Uterine smooth muscle cell (primary cell): ENCODE results near the gene TMEM259. TPM values are rescaled to one million over a fixed set of nuclear protein-coding genes. Genes with fewer than 3 reads are reported as not detected.

ENCODE experiments used
- total RNA-seq: library from RNA; depleted of rRNA; stranded (reverse); fragments of >200 nt; gene quantifications from 2 replicates; pipeline ENCODE4 v1.2.3, GENCODE V29; 2014

Gene TMEM259
- 66.4 and 71.5 TPM in 2 replicates for total RNA-seq

GRCh38 chr19:1020868-1021425 lies at the start of gene TMEM259:
TMEM259 (minus strand) TSS chr19:1021123; CDS start chr19:1020996, 127 bp downstream.

GRCh38 chr19:1066748-1067340 lies 45.9 kb upstream of the TMEM259 start, which contains the start of gene ARHGAP45:
ARHGAP45 (plus strand) TSS chr19:1067167; CDS start chr19:1067406, 239 bp downstream.

GRCh38 chr19:1039646-1040475 lies 18.9 kb upstream of the TMEM259 start, which contains the start of gene ABCA7:
ABCA7 (plus strand) TSS chr19:1040107; CDS start chr19:1041362, 1,255 bp downstream.

GRCh38 chr19:1025960-1026782 lies 5.2 kb upstream of the TMEM259 start, which contains the start of gene CNN2:
CNN2 (plus strand) TSS chr19:1026608; CDS start chr19:1026662, 54 bp downstream.

GRCh38 chr19:1000095-1000494 lies 20.8 kb downstream of the TMEM259 start, which contains the start of gene GRIN3B:
GRIN3B (plus strand) TSS chr19:1000419; CDS start chr19:1000438, 19 bp downstream.

GRCh38 chr19:984165-984967 lies 36.6 kb downstream of the TMEM259 start, which contains the start of gene WDR18:
WDR18 (plus strand) TSS chr19:984345; CDS start chr19:984354, 9 bp downstream.

Other genes starting within 250 kb of the TMEM259 start
- 77.0 and 125 TPM in 2 replicates for gene PTBP1, start 223.7 kb downstream of the TMEM259 start, total RNA-seq
- 0.12 TPM in 1 of 2 replicates, not detected in the other for gene PLPPR3, start 199.2 kb downstream of the TMEM259 start, total RNA-seq
- gene AZU1, start 193.3 kb downstream of the TMEM259 start, total RNA-seq, result not detected in 2 replicates
- not detected in 2 replicates for gene PRTN3, start 180.1 kb downstream of the TMEM259 start, total RNA-seq
- not detected in 2 replicates for gene ELANE, start 168.8 kb downstream of the TMEM259 start, total RNA-seq
- gene CFD, start 161.5 kb downstream of the TMEM259 start, total RNA-seq, result 1.00 and 7.1 TPM in 2 replicates
- 39.4 and 43.2 TPM in 2 replicates for gene MED16, start 127.9 kb downstream of the TMEM259 start, total RNA-seq
- not detected in 2 replicates for gene RNU6-9, start 127.6 kb downstream of the TMEM259 start, total RNA-seq
- 15.4 and 20.9 TPM in 2 replicates for gene R3HDM4, start 107.9 kb downstream of the TMEM259 start, total RNA-seq
- not detected in 2 replicates for gene KISS1R, start 103.8 kb downstream of the TMEM259 start, total RNA-seq
- 15.5 and 18.6 TPM in 2 replicates for gene ARID3A, start 95.1 kb downstream of the TMEM259 start, total RNA-seq
- gene WDR18, start 36.8 kb downstream of the TMEM259 start, total RNA-seq, result 58.9 and 69.8 TPM in 2 replicates
- gene GRIN3B, start 20.7 kb downstream of the TMEM259 start, total RNA-seq, result 0.50 TPM in 1 of 2 replicates, not detected in the other
- gene RNU6-2, start 399 bp upstream of the TMEM259 start, total RNA-seq, result not detected in 2 replicates
- gene CNN2, start 5.5 kb upstream of the TMEM259 start, total RNA-seq, result 133 and 210 TPM in 2 replicates
- 2.7 and 3.0 TPM in 2 replicates for gene ABCA7, start 19.0 kb upstream of the TMEM259 start, total RNA-seq
- 0.77 and 0.87 TPM in 2 replicates for gene ARHGAP45, start 46.0 kb upstream of the TMEM259 start, total RNA-seq
- 82.0 and 138 TPM in 2 replicates for gene POLR2E, start 74.3 kb upstream of the TMEM259 start, total RNA-seq
- gene GPX4, start 82.9 kb upstream of the TMEM259 start, total RNA-seq, result 165 and 232 TPM in 2 replicates
- 36.5 and 47.6 TPM in 2 replicates for gene SBNO2, start 153.1 kb upstream of the TMEM259 start, total RNA-seq
- gene STK11, start 184.7 kb upstream of the TMEM259 start, total RNA-seq, result 104 and 111 TPM in 2 replicates
- gene CBARP, start 216.9 kb upstream of the TMEM259 start, total RNA-seq, result 3.8 and 4.6 TPM in 2 replicates
- 19.8 and 26.2 TPM in 2 replicates for gene ATP5F1D, start 220.6 kb upstream of the TMEM259 start, total RNA-seq
- 23.0 and 30.2 TPM in 2 replicates for gene MIDN, start 227.5 kb upstream of the TMEM259 start, total RNA-seq
- 184 and 223 TPM in 2 replicates for gene CIRBP, start 248.2 kb upstream of the TMEM259 start, total RNA-seq